HEK293 (cell line): ENCODE results near the gene HMCN1.

Source experiments
- CTCF ChIA-PET: fragments of 350-600 bp; formaldehyde crosslinking; extraction: SDS; loops from one replicate; lab custom pipeline; 2021; ENCODE audit warnings: antibody characterized with exemption; lab: Yijun Ruan, JAX
- POLR2A ChIA-PET: fragments of 300-600 bp; formaldehyde crosslinking; extraction: SDS; loops from one replicate; lab custom pipeline; 2020; ENCODE audit warnings: antibody characterized with exemption, inconsistent platforms; lab: Yijun Ruan, JAX
- H3K27ac ChIP-seq: fragments of 200-500 bp; sonication (Bioruptor generic); 2 replicates; pipeline ENCODE4 v1.5.1; 2014; ENCODE audit warnings: low read depth, low read length, control low read depth, inconsistent platforms; ENCODE audit errors: extremely low read depth
- H3K36me3 ChIP-seq, 2 experiments: fragments of 200-500 bp in 1 of 2; sonication (Bioruptor generic) in 1 of 2; 1 replicate in 1 of 2; 2 replicates in 1 of 2; pipeline ENCODE4 v1.5.1; 2014 to 2017; ENCODE audit warnings: inconsistent platforms in 2 of 2, low read length in 2 of 2; ENCODE audit not compliant: control insufficient read depth in 2 of 2, insufficient read depth in 1 of 2
- H3K4me1 ChIP-seq: fragments of 200-500 bp; sonication (Bioruptor generic); 2 replicates; pipeline ENCODE4 v1.5.1; 2014; ENCODE audit warnings: mild to moderate bottlenecking, low read length, inconsistent platforms; ENCODE audit not compliant: control insufficient read depth, insufficient read depth
- H3K4me3 ChIP-seq: 2 replicates; pipeline ENCODE4 v1.5.1; 2011; ENCODE audit warnings: low read depth, mild to moderate bottlenecking, control low read depth, low read length, moderate library complexity
- H3K9me3 ChIP-seq: fragments of 200-500 bp; sonication (Bioruptor generic); 2 replicates; pipeline ENCODE4 v1.5.1; 2014; ENCODE audit warnings: low read depth, low read length, inconsistent platforms; ENCODE audit not compliant: control insufficient read depth, insufficient read depth
- GLI4 ChIP-seq: fragments of 450-650 bp; formaldehyde crosslinking; IDR thresholded peaks from 2 replicates; pipeline ENCODE4 v1.5.1; 2016; ENCODE audit warnings: missing biosample characterization, missing genetic modification characterization
- PRDM10 ChIP-seq: fragments of 450-650 bp; formaldehyde crosslinking; IDR thresholded peaks from 2 replicates; pipeline ENCODE4 v1.5.1; 2016; ENCODE audit warnings: missing biosample characterization, missing genetic modification characterization
- WT1 ChIP-seq: fragments of 450-650 bp; formaldehyde crosslinking; IDR thresholded peaks from 2 replicates; pipeline ENCODE4 v1.5.1; 2016; ENCODE audit warnings: missing biosample characterization, missing genetic modification characterization
- ZBTB17 ChIP-seq: fragments of 450-650 bp; formaldehyde crosslinking; IDR thresholded peaks from 2 replicates; pipeline ENCODE4 v1.5.1; 2016; ENCODE audit warnings: missing biosample characterization, missing genetic modification characterization
- ZBTB48 ChIP-seq: fragments of 450-650 bp; formaldehyde crosslinking; IDR thresholded peaks from 2 replicates; pipeline ENCODE4 v1.5.1; 2016; ENCODE audit warnings: missing biosample characterization, missing genetic modification characterization
- ZBTB49 ChIP-seq: fragments of 450-650 bp; formaldehyde crosslinking; IDR thresholded peaks from 2 replicates; pipeline ENCODE4 v1.5.1; 2016; ENCODE audit warnings: missing biosample characterization, missing genetic modification characterization, low read depth
- ZFHX2 ChIP-seq: fragments of 450-650 bp; formaldehyde crosslinking; conservative IDR thresholded peaks from 2 replicates; pipeline ENCODE4 v1.5.1; 2016; ENCODE audit warnings: missing biosample characterization, missing genetic modification characterization
- ZNF24 ChIP-seq: fragments of 450-650 bp; formaldehyde crosslinking; IDR thresholded peaks from 2 replicates; pipeline ENCODE4 v1.5.1; 2016; ENCODE audit warnings: missing biosample characterization, missing genetic modification characterization
- ZNF335 ChIP-seq: fragments of 450-650 bp; formaldehyde crosslinking; conservative IDR thresholded peaks from 2 replicates; pipeline ENCODE4 v1.5.1; 2016; ENCODE audit warnings: missing biosample characterization, missing genetic modification characterization
- ZNF341 ChIP-seq: fragments of 450-650 bp; formaldehyde crosslinking; IDR thresholded peaks from 2 replicates; pipeline ENCODE4; 2016; ENCODE audit warnings: low read depth, missing biosample characterization, missing genetic modification characterization
- ZNF529 ChIP-seq: fragments of 450-650 bp; formaldehyde crosslinking; IDR thresholded peaks from 2 replicates; pipeline ENCODE4 v1.5.1; 2017; ENCODE audit warnings: missing genetic modification characterization, missing biosample characterization; ENCODE audit not compliant: insufficient replicate concordance
- ZNF549 ChIP-seq: fragments of 450-650 bp; IDR thresholded peaks from 2 replicates; pipeline ENCODE4 v1.5.1; 2018; ENCODE audit warnings: missing biosample characterization, missing genetic modification characterization, mild to moderate bottlenecking, inconsistent platforms, moderate library complexity
- ZNF692 ChIP-seq: fragments of 450-650 bp; formaldehyde crosslinking; IDR thresholded peaks from 2 replicates; pipeline ENCODE4 v1.5.1; 2016; ENCODE audit warnings: missing biosample characterization, missing genetic modification characterization
- ZSCAN23 ChIP-seq: fragments of 450-650 bp; formaldehyde crosslinking; IDR thresholded peaks from 2 replicates; pipeline ENCODE4 v1.5.1; 2016; ENCODE audit warnings: missing biosample characterization, missing genetic modification characterization
- TF ChIP-seq, protein P1 (sequence below): fragments of 450-650 bp; formaldehyde crosslinking; IDR thresholded peaks from 2 replicates; pipeline ENCODE4 v1.5.1; 2016; ENCODE audit warnings: missing biosample characterization, missing genetic modification characterization, borderline replicate concordance

The HMCN1 gene

DNA sequence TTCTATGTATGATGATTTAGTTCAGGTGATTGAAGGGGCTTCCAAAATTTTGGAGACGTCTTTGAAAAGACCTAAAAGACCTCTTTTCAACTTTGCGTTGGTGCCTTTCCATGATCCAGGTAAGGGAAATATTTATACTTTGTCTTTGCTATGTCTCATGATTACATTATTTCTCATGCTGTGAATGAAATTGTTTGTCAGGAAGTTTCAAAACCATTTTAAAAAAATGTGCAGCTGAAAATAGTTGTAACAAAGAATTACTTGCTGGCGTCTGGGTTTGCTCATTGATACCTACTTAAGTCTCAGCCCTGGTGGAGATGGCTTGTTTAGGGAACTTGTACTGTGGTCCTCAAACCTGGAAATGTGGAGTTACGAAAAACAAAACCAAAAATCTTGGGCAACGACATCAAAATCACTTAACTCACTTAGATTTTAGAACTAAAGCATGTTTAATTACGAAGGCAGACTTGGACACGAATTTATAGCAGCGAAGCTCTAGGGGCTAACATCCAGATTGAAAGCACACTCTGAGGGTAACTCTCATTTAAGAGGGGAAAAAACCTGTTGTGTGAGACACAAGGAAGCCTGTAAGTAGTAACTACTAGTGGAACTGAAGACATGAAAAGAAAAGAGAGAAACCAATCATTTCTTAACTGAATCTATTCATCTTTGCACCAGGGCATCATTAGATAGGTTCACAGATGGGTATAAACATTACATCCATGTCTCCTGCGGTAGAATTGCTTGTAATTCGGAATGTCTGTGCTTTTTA lies 924 bp downstream of the HMCN1 start:
- H3K36me3 ChIP-seq = no peaks in the 10 kb centered on the region
- H3K4me1 ChIP-seq = peaks cover 6% of the 10 kb centered on the region; the same call in 1 of the 2 replicates
- no peaks in the 10 kb centered on the region for H3K9me3 ChIP-seq
- POLR2A ChIA-PET = interaction anchor here (1.6 kb wide), 1 partner anchor 14 kb away, joined by 8 read pairs; no protein-coding TSS in a partner anchor
- peak overlapping the region; percentile 59; the same call in 1 of the 2 replicates for H3K27ac ChIP-seq
- TF ChIP-seq ZNF692 (tag by site-specific recombination) (0 out of 2 replicates have a peak, but pooled peaks have one; percentile 22), ZNF335 (tag by site-specific recombination) (peak; percentile 75), ZSCAN23 (tag by site-specific recombination) (no peak), ZBTB48 (tag by site-specific recombination) (0 out of 2 replicates have a peak, but pooled peaks have one; percentile 8), WT1 (tag by site-specific recombination) (no peak), ZNF529 (tag by site-specific recombination) (no peak), PRDM10 (peak; percentile 44), GLI4 (no peak)
- TF ChIP-seq, protein P1, sequence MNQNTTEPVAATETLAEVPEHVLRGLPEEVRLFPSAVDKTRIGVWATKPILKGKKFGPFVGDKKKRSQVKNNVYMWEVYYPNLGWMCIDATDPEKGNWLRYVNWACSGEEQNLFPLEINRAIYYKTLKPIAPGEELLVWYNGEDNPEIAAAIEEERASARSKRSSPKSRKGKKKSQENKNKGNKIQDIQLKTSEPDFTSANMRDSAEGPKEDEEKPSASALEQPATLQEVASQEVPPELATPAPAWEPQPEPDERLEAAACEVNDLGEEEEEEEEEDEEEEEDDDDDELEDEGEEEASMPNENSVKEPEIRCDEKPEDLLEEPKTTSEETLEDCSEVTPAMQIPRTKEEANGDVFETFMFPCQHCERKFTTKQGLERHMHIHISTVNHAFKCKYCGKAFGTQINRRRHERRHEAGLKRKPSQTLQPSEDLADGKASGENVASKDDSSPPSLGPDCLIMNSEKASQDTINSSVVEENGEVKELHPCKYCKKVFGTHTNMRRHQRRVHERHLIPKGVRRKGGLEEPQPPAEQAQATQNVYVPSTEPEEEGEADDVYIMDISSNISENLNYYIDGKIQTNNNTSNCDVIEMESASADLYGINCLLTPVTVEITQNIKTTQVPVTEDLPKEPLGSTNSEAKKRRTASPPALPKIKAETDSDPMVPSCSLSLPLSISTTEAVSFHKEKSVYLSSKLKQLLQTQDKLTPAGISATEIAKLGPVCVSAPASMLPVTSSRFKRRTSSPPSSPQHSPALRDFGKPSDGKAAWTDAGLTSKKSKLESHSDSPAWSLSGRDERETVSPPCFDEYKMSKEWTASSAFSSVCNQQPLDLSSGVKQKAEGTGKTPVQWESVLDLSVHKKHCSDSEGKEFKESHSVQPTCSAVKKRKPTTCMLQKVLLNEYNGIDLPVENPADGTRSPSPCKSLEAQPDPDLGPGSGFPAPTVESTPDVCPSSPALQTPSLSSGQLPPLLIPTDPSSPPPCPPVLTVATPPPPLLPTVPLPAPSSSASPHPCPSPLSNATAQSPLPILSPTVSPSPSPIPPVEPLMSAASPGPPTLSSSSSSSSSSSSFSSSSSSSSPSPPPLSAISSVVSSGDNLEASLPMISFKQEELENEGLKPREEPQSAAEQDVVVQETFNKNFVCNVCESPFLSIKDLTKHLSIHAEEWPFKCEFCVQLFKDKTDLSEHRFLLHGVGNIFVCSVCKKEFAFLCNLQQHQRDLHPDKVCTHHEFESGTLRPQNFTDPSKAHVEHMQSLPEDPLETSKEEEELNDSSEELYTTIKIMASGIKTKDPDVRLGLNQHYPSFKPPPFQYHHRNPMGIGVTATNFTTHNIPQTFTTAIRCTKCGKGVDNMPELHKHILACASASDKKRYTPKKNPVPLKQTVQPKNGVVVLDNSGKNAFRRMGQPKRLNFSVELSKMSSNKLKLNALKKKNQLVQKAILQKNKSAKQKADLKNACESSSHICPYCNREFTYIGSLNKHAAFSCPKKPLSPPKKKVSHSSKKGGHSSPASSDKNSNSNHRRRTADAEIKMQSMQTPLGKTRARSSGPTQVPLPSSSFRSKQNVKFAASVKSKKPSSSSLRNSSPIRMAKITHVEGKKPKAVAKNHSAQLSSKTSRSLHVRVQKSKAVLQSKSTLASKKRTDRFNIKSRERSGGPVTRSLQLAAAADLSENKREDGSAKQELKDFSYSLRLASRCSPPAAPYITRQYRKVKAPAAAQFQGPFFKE = no peak
- peak overlapping the region; percentile 54 for H3K4me3 ChIP-seq
- CTCF ChIA-PET = interaction anchor here (0.6 to 4.3 kb wide), 7 partner anchors 15 to 277 kb away, joined by 3 to 32 read pairs (median 3); no protein-coding TSS in a partner anchor

GRCh38 chr1:185735701-185736064 lies 1.5 kb downstream of the HMCN1 start:
- Histone ChIP-seq H3K36me3 (no peaks in the 10 kb centered on the region), H3K4me1 (peaks cover 6% of the 10 kb centered on the region; the same call in 1 of the 2 replicates), H3K9me3 (no peaks in the 10 kb centered on the region), H3K4me3 (peak overlapping the region; percentile 4), H3K27ac (no peak overlapping the region)
- TF ChIP-seq ZNF24 (tag by site-specific recombination) (peak; percentile 46; the same call in 1 of the 2 replicates), ZFHX2 (tag by site-specific recombination) (0 out of 2 replicates have a peak, but pooled peaks have one; percentile 16), ZNF549 (tag by site-specific recombination) (peak; percentile 81), ZBTB17 (tag by site-specific recombination) (peak; percentile 31; the same call in 1 of the 2 replicates), ZNF341 (tag by site-specific recombination) (no peak), ZBTB49 (tag by site-specific recombination) (no peak)
- POLR2A ChIA-PET = no interaction called here
- CTCF ChIA-PET = interaction anchor here (0.7 to 4.3 kb wide), 3 partner anchors 16 to 76 kb away, joined by 3 to 32 read pairs (median 7); no protein-coding TSS in a partner anchor
